HL-60 (cell line): ENCODE measurements around the gene RFX8.

Source experiments
- DNase-seq, 2 experiments: peaks; one replicate each; pipeline ENCODE4 v3.0.0-alpha.2; 2010 to 2020; ENCODE audit warnings: low read depth in 1 of 2, low spot score in 1 of 2
- H3K27ac ChIP-seq: fragments of 250-450 bp; sonication (Bioruptor Pico); replicated peaks from 2 replicates; pipeline ENCODE4 v1.5.1; 2020; ENCODE audit warnings: mild to moderate bottlenecking, moderate library complexity
- H3K27me3 ChIP-seq: fragments of 250-450 bp; sonication (Bioruptor Pico); 2 replicates; pipeline ENCODE4 v1.5.1; 2021; ENCODE audit warnings: mild to moderate bottlenecking, moderate library complexity; ENCODE audit not compliant: insufficient read depth, poor library complexity, severe bottlenecking
- H3K4me3 ChIP-seq: replicated peaks from 2 replicates; pipeline ENCODE4 v1.5.1; 2011; ENCODE audit warnings: mild to moderate bottlenecking, control low read depth, low read length; ENCODE audit not compliant: insufficient read depth
- GABPA ChIP-seq: IDR thresholded peaks from 2 replicates; pipeline ENCODE4 v1.6.1; 2012; ENCODE audit warnings: low read depth
- POLR2AphosphoS5 ChIP-seq: IDR thresholded peaks from 2 replicates; pipeline ENCODE4 v1.6.1; 2012; ENCODE audit warnings: low read depth
- SPI1 ChIP-seq: IDR thresholded peaks from 2 replicates; pipeline ENCODE4 v1.6.1; 2012; ENCODE audit warnings: low read depth, mild to moderate bottlenecking, borderline replicate concordance
- TF ChIP-seq, protein P1 (sequence below): IDR thresholded peaks from 2 replicates; pipeline ENCODE4 v1.6.1; 2012; ENCODE audit warnings: low read depth; ENCODE audit not compliant: insufficient replicate concordance
- TF ChIP-seq, protein P2 (sequence below): IDR thresholded peaks from one replicate; pipeline ENCODE4 v1.5.1; 2011; ENCODE audit warnings: low read length, control low read depth, inconsistent platforms; ENCODE audit not compliant: insufficient read depth

Gene RFX8

DNA sequence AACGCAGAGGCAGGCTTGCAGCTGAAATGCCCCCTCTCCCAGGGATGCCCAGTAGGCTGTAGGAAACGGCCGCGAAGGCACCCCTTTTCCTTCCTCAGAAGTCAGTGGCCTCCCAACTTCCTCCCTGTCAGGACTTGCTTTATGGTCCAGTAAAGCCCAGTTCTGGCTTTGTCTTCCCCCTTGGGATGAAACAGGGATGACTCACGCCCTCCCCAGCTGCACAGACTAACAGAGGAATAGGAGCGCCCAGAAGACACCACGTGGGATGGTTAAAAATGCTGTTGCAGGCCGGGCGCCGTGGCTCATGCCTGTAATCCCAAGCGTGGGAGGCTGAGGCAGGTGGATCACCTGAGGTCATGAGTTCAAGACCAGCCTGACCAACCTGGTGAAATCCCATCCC lies 94.5 kb downstream of the RFX8 start:
- peaks cover under 1% of the 10 kb centered on the region for H3K27me3 ChIP-seq
- no peak overlapping the region for H3K27ac ChIP-seq
- H3K4me3 ChIP-seq: no peak overlapping the region
- TF ChIP-seq, protein P1, sequence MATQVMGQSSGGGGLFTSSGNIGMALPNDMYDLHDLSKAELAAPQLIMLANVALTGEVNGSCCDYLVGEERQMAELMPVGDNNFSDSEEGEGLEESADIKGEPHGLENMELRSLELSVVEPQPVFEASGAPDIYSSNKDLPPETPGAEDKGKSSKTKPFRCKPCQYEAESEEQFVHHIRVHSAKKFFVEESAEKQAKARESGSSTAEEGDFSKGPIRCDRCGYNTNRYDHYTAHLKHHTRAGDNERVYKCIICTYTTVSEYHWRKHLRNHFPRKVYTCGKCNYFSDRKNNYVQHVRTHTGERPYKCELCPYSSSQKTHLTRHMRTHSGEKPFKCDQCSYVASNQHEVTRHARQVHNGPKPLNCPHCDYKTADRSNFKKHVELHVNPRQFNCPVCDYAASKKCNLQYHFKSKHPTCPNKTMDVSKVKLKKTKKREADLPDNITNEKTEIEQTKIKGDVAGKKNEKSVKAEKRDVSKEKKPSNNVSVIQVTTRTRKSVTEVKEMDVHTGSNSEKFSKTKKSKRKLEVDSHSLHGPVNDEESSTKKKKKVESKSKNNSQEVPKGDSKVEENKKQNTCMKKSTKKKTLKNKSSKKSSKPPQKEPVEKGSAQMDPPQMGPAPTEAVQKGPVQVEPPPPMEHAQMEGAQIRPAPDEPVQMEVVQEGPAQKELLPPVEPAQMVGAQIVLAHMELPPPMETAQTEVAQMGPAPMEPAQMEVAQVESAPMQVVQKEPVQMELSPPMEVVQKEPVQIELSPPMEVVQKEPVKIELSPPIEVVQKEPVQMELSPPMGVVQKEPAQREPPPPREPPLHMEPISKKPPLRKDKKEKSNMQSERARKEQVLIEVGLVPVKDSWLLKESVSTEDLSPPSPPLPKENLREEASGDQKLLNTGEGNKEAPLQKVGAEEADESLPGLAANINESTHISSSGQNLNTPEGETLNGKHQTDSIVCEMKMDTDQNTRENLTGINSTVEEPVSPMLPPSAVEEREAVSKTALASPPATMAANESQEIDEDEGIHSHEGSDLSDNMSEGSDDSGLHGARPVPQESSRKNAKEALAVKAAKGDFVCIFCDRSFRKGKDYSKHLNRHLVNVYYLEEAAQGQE: no peak
- TF ChIP-seq GABPA (no peak), POLR2AphosphoS5 (no peak), SPI1 (no peak)
- TF ChIP-seq, protein P2, sequence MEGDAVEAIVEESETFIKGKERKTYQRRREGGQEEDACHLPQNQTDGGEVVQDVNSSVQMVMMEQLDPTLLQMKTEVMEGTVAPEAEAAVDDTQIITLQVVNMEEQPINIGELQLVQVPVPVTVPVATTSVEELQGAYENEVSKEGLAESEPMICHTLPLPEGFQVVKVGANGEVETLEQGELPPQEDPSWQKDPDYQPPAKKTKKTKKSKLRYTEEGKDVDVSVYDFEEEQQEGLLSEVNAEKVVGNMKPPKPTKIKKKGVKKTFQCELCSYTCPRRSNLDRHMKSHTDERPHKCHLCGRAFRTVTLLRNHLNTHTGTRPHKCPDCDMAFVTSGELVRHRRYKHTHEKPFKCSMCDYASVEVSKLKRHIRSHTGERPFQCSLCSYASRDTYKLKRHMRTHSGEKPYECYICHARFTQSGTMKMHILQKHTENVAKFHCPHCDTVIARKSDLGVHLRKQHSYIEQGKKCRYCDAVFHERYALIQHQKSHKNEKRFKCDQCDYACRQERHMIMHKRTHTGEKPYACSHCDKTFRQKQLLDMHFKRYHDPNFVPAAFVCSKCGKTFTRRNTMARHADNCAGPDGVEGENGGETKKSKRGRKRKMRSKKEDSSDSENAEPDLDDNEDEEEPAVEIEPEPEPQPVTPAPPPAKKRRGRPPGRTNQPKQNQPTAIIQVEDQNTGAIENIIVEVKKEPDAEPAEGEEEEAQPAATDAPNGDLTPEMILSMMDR: no peak
- DNase-seq: no peak

DNA sequence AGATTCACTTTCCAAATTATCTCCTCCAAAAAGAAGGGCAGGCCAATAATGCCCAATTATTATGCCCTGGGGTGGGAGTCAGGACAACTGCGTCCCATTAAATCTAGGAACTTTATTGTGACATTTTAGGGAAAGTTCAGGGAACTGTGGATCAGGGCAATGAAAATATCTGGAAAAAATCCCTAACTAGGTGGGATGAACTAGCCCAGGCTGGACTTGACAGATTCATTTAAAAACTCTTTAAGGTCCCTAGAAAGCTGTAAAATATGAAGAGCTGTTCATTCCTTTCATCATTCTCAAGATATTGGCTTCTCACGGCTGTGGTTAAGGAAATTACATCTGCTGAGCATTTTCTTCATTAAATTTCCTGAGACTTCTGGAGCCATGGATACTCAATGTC lies 95.8 kb downstream of the RFX8 start:
- no peak for TF ChIP-seq POLR2AphosphoS5
- TF ChIP-seq GABPA: no peak
- TF ChIP-seq, protein P2: no peak
- H3K27me3 ChIP-seq: no peaks in the 10 kb centered on the region
- no peak for DNase-seq
- no peak overlapping the region for H3K4me3 ChIP-seq
- H3K27ac ChIP-seq: no peak overlapping the region

DNA sequence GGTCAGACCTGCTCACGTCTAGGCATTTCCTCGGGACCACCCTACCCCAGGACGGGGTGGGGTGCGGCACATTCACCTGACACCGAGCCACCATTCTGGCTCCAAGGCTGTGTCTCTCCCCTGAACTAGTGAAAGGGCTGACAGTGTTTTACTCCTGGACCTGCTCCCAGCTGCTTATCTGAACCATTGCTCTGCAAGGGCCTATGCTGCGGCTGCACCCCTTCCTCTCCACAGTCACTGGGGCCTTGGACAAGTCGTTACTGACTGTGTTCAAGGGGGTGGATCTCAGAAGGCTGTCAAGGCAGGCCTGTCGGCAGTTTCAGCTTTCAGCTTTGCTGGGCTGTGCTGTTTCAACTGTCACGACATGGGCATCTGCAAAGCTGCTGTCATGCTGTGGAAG lies 99.3 kb downstream of the RFX8 start:
- Histone ChIP-seq H3K27me3 (no peaks in the 10 kb centered on the region), H3K4me3 (no peak overlapping the region), H3K27ac (no peak overlapping the region)
- TF ChIP-seq, protein P1: no peak
- TF ChIP-seq SPI1 (no peak), GABPA (no peak), POLR2AphosphoS5 (no peak)
- TF ChIP-seq, protein P2: no peak
- no peak for DNase-seq

DNA sequence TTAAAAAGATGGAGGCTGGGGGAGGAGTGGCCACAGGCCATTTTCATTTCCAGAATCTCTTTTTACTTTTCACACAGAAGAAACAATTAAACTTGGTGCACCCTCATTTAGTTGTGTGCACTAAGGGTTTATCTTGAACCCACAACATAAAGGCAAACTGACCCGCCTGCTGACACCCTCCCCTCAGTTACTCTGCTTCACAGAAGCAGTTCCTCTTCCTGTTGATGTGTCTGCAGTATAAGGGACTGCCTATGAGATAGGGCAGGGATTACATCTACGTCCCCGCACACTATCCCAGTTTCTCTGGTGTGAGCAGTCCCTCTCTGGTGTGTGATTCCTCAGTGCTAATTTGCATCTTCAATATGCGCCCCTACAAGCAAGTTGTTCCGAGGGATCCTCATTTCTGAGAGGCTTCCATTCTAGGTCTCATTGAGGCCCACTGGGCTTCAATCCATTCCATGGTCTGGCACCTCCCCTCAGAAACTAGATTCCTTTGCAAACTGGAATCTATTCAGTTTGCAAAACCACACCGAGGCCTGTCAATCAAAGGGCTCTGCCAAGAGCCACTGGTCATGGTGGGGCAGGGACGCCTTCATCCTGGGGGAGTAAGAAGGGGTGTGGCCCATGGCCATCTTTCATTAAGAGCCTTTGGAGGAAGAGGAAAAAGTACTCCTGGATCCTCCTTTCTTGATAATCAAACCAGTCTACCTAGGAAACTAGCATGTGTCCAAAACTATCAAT lies 99.9 kb downstream of the RFX8 start:
- DNase-seq: no peak
- no peak overlapping the region for H3K27ac ChIP-seq
- H3K4me3 ChIP-seq: no peak overlapping the region
- H3K27me3 ChIP-seq: no peaks in the 10 kb centered on the region
- TF ChIP-seq POLR2AphosphoS5 (no peak), SPI1 (no peak), GABPA (no peak)
- TF ChIP-seq, protein P1: no peak
- TF ChIP-seq, protein P2: no peak
